Naive B cell (primary cell): Measurements from ENCODE around the gene PNMT. TPM values are rescaled to one million over a fixed set of nuclear protein-coding genes. Genes with fewer than 3 reads are reported as not detected.

Experiments used
- ATAC-seq, 2 donors: fragments of 150-1000 bp; cut with Tn5 transposase; 2 replicates each; pipeline ENCODE4 v1.10.0; 2021; ENCODE audit warnings: low read depth in 2 of 2, mild to moderate bottlenecking in 2 of 2, moderate library complexity in 2 of 2
- DNase-seq: peaks from one replicate; pipeline ENCODE4 v3.0.0; 2022
- H3K27ac Mint-ChIP-seq, 6 donors: one replicate each; pipeline ENCODE4 v1.8.0; 2020 to 2022; ENCODE audit warnings: mild to moderate bottlenecking in 6 of 6, mixed read lengths in 6 of 6, moderate library complexity in 5 of 6, inconsistent platforms in 2 of 6
- H3K27me3 Mint-ChIP-seq, 3 donors: one replicate each; pipeline ENCODE4 v1.8.0; 2021 to 2022; ENCODE audit warnings: mixed read lengths in 3 of 3, mild to moderate bottlenecking in 1 of 3
- H3K36me3 Mint-ChIP-seq, 2 donors: one replicate each; pipeline ENCODE4 v1.8.0; 2020 to 2022; ENCODE audit warnings: mixed read lengths in 2 of 2, inconsistent platforms in 1 of 2, mild to moderate bottlenecking in 1 of 2
- H3K4me1 Mint-ChIP-seq, 3 donors: one replicate each; pipeline ENCODE4 v1.8.0; 2020 to 2022; ENCODE audit warnings: mixed read lengths in 3 of 3, inconsistent platforms in 1 of 3, mild to moderate bottlenecking in 1 of 3, moderate library complexity in 1 of 3
- H3K4me3 Mint-ChIP-seq, 8 donors: one replicate each; pipeline ENCODE4 v1.8.0; 2020 to 2022; ENCODE audit warnings: mild to moderate bottlenecking in 8 of 8, mixed read lengths in 8 of 8, moderate library complexity in 8 of 8, inconsistent platforms in 2 of 8
- H3K9me3 Mint-ChIP-seq, 7 donors: one replicate each; pipeline ENCODE4 v1.8.0; 2020 to 2022; ENCODE audit warnings: mixed read lengths in 7 of 7, mild to moderate bottlenecking in 5 of 7, inconsistent platforms in 2 of 7, moderate library complexity in 1 of 7
- polyA plus RNA-seq, 6 donors: library from polyadenylated mRNA; unstranded; fragments of 300-500 nt; fragmentation: Illumina TruSeq; gene quantifications; one replicate each; pipeline ENCODE4 v1.2.3, GENCODE V29; 2021; ENCODE audit warnings: low read depth in 6 of 6

Gene PNMT
- polyA plus RNA-seq, 6 donors from 2014 or later = not detected

GRCh38 chr17:39651923-39652586, 16.2 kb upstream of the PNMT start:
- DNase-seq = no peak
- ATAC-seq = no peak
- Mint-ChIP-seq H3K27me3 (no peaks in the 10 kb centered on the region), H3K36me3 (peaks cover 0 to 12% of the 10 kb centered on the region in 2 donors), H3K4me3 (no peak overlapping the region), H3K9me3 (no peaks in the 10 kb centered on the region), H3K4me1 (peaks cover 45 to 66% (median 52%) of the 10 kb centered on the region in 3 donors), H3K27ac (peak overlapping the region in 4 of 6 donors; percentile 28 to 88 (median 40))

GRCh38 chr17:39652587-39653315, 15.5 kb upstream of the PNMT start:
- ATAC-seq = no peak
- no peaks in the 10 kb centered on the region for H3K9me3 Mint-ChIP-seq
- no peaks in the 10 kb centered on the region for H3K27me3 Mint-ChIP-seq
- peak overlapping the region in 3 of 6 donors; percentile 28 to 88 (median 29) for H3K27ac Mint-ChIP-seq
- H3K36me3 Mint-ChIP-seq = peaks cover 0 to 12% of the 10 kb centered on the region in 2 donors
- H3K4me3 Mint-ChIP-seq = no peak overlapping the region
- peaks cover 47 to 60% (median 55%) of the 10 kb centered on the region in 3 donors for H3K4me1 Mint-ChIP-seq
- no peak for DNase-seq

- H3K4me1 Mint-ChIP-seq = peaks cover 52 to 65% (median 61%) of the 10 kb centered on the region in 3 donors
- ATAC-seq (no peak), DNase-seq (no peak)
- H3K9me3 Mint-ChIP-seq = no peaks in the 10 kb centered on the region
- no peaks in the 10 kb centered on the region for H3K27me3 Mint-ChIP-seq
- H3K36me3 Mint-ChIP-seq = peaks cover 0 to 12% of the 10 kb centered on the region in 2 donors
- H3K27ac Mint-ChIP-seq = peak overlapping the region in 2 of 6 donors; percentile 29 to 86
- H3K4me3 Mint-ChIP-seq = no peak overlapping the region
Observed at GRCh38 chr17:39653316-39653661, 15.0 kb upstream of the PNMT start.

GRCh38 chr17:39653662-39654331, 14.5 kb upstream of the PNMT start:
- H3K4me3 Mint-ChIP-seq = no peak overlapping the region
- H3K27me3 Mint-ChIP-seq = no peaks in the 10 kb centered on the region
- peak overlapping the region in 2 of 6 donors; percentile 72 to 86 for H3K27ac Mint-ChIP-seq
- peak; percentile 59 for DNase-seq
- no peaks in the 10 kb centered on the region for H3K9me3 Mint-ChIP-seq
- H3K4me1 Mint-ChIP-seq = peaks cover 54 to 67% (median 63%) of the 10 kb centered on the region in 3 donors
- ATAC-seq = peak; percentile 72 to 79
- peaks cover 0 to 12% of the 10 kb centered on the region in 2 donors for H3K36me3 Mint-ChIP-seq

DNA sequence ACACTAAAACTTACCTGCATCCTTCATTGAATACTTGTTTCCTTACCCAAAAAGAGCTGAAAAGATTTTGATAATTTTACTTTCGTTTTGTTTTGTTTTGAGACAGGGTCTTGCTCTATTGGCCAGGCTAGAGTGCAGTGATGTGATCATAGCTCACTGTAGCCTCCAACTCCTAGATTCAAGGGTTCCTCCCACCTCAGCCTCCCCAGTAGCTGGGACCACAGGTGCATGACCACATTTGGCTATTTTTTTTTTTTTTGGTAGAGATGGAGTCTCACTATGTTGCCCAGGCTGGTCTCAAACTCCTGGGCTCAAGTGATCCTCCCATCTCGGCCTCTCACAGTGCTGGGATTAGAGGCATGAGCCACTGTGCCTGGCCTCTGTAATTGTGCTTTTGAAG, 13.1 kb upstream of the PNMT start:
- Mint-ChIP-seq H3K9me3 (no peaks in the 10 kb centered on the region), H3K27ac (peak overlapping the region in 3 of 6 donors; percentile 33 to 76 (median 47)), H3K4me3 (no peak overlapping the region), H3K27me3 (no peaks in the 10 kb centered on the region), H3K4me1 (peaks cover 60 to 73% (median 71%) of the 10 kb centered on the region in 3 donors), H3K36me3 (peaks cover 0 to 10% of the 10 kb centered on the region in 2 donors)
- ATAC-seq = no peak
- no peak for DNase-seq

DNA sequence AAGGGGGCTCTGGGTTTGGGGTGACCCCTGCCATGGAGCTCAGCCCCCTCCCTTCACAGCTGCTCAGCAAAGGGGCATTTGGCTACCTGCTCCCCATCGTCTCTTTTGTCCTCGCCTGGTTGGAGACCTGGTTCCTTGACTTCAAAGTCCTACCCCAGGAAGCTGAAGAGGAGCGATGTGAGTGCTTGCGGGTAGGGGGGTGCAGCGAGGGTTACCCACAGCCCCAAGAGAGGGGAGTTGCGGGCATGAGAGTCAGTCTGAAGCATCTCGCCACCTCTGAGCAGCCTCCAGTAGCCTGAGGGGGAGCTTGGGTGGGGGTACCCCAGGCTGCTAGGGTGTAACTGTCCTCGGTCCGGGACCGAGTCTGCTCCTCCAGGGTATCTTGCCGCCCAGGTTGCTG, 9.9 kb upstream of the PNMT start:
- H3K9me3 Mint-ChIP-seq = no peaks in the 10 kb centered on the region
- no peak for DNase-seq
- peak overlapping the region in 4 of 8 donors; percentile 1 to 44 (median 12) for H3K4me3 Mint-ChIP-seq
- H3K27ac Mint-ChIP-seq = peak overlapping the region in 5 of 6 donors; percentile 58 to 96 (median 82)
- no peaks in the 10 kb centered on the region for H3K27me3 Mint-ChIP-seq
- ATAC-seq = no peak
- peaks cover 0 to 15% of the 10 kb centered on the region in 2 donors for H3K36me3 Mint-ChIP-seq
- H3K4me1 Mint-ChIP-seq = peaks cover 52 to 72% (median 70%) of the 10 kb centered on the region in 3 donors

- H3K27ac Mint-ChIP-seq = peak overlapping the region; percentile 33 to 96 (median 88)
- H3K4me1 Mint-ChIP-seq = peaks cover 48 to 68% (median 66%) of the 10 kb centered on the region in 3 donors
- peaks cover 0 to 15% of the 10 kb centered on the region in 2 donors for H3K36me3 Mint-ChIP-seq
- H3K4me3 Mint-ChIP-seq = peak overlapping the region in 6 of 8 donors; percentile 15 to 87 (median 71)
- no peak for ATAC-seq
- DNase-seq = no peak
- H3K9me3 Mint-ChIP-seq = no peaks in the 10 kb centered on the region
- no peaks in the 10 kb centered on the region for H3K27me3 Mint-ChIP-seq
Observed at GRCh38 chr17:39658760-39659159, 9.5 kb upstream of the PNMT start.

DNA sequence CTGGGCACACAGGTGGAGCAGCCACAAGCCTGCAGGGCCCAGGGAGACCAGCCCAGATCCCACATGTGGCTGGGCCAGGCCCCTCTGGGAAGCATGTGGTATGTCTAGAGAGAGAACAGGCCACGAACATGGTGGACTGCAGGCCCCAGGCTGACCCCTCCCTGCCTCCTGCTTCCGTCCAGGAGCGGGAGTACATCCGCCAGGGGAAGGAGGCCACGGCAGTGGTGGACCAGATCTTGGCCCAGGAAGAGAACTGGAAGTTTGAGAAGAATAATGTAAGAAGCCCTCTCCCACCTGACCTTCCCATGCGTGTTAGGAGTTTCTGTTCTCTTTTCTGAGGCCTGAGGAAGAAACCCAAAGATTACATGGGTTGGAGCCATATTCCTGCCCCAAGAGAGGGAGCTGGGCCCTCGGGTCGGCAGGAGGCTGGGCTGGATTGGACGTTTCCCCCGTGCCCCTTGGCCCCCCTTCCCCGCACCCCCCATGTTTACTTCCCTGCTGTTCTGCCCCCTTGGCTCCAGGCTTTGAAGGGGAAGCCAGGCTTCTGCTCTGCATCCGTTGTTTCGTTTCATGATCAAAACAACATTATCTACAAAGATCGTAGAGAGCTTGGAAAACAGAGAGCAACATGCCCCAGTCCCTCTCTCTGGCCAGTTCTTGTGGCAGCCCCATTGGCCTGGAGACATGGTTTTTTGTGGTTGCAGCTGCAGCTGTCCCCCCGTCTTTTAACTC, 8.8 kb upstream of the PNMT start:
- Mint-ChIP-seq H3K9me3 (no peaks in the 10 kb centered on the region), H3K36me3 (peaks cover 0 to 15% of the 10 kb centered on the region in 2 donors), H3K27me3 (no peaks in the 10 kb centered on the region), H3K27ac (peak overlapping the region; percentile 79 to 96 (median 91)), H3K4me3 (peak overlapping the region; percentile 53 to 87 (median 80)), H3K4me1 (peaks cover 45 to 64% (median 64%) of the 10 kb centered on the region in 3 donors)
- DNase-seq = peak; percentile 39
- peak; percentile 82 to 85 for ATAC-seq

- H3K27me3 Mint-ChIP-seq = no peaks in the 10 kb centered on the region
- peaks cover 0 to 15% of the 10 kb centered on the region in 2 donors for H3K36me3 Mint-ChIP-seq
- H3K4me3 Mint-ChIP-seq = peak overlapping the region; percentile 53 to 87 (median 80)
- peaks cover 42 to 69% (median 59%) of the 10 kb centered on the region in 3 donors for H3K4me1 Mint-ChIP-seq
- H3K9me3 Mint-ChIP-seq = no peaks in the 10 kb centered on the region
- no peak for DNase-seq
- peak overlapping the region in 5 of 6 donors; percentile 79 to 96 (median 93) for H3K27ac Mint-ChIP-seq
- no peak for ATAC-seq
Observed at GRCh38 chr17:39660011-39660360, 8.3 kb upstream of the PNMT start.

- no peak for ATAC-seq
- Mint-ChIP-seq H3K27ac (peak overlapping the region; percentile 64 to 95 (median 80)), H3K36me3 (peaks cover 0 to 11% of the 10 kb centered on the region in 2 donors), H3K9me3 (no peaks in the 10 kb centered on the region), H3K4me1 (peaks cover 42 to 65% (median 52%) of the 10 kb centered on the region in 3 donors), H3K27me3 (no peaks in the 10 kb centered on the region), H3K4me3 (peak overlapping the region in 5 of 8 donors; percentile 52 to 85 (median 62))
- no peak for DNase-seq
Observed at GRCh38 chr17:39660397-39661385, 7.6 kb upstream of the PNMT start.

GRCh38 chr17:39661744-39662541, 6.3 kb upstream of the PNMT start:
- Mint-ChIP-seq H3K4me1 (peaks cover 41 to 73% (median 52%) of the 10 kb centered on the region in 3 donors), H3K36me3 (peaks cover 0 to 9% of the 10 kb centered on the region in 2 donors), H3K27me3 (peaks cover 0 to 6% (median 0%) of the 10 kb centered on the region in 3 donors), H3K27ac (peak overlapping the region in 3 of 6 donors; percentile 52 to 79 (median 59)), H3K4me3 (peak overlapping the region in 5 of 8 donors; percentile 34 to 80 (median 52)), H3K9me3 (no peaks in the 10 kb centered on the region)
- DNase-seq (no peak), ATAC-seq (no peak)
